Endodermal cell (in vitro differentiated cells): ENCODE measurements around the gene DNAAF9. TPM values are rescaled to one million over a fixed set of nuclear protein-coding genes. Genes with fewer than 3 reads are reported as not detected.
"Not testable (repeated sequence)": the region's sequence is repeated elsewhere in the genome, so short reads cannot be mapped to it uniquely, and the experiment has no call there.

Experiments used
- DNase-seq: peaks from one replicate; pipeline ENCODE4 v3.0.0-alpha.2; 2017
- H3K27ac ChIP-seq: 2 replicates; pipeline ENCODE4 v1.5.1; 2013; ENCODE audit warnings: mild to moderate bottlenecking, low read depth, low read length, moderate library complexity
- H3K27me3 ChIP-seq: 2 replicates; pipeline ENCODE4 v1.6.1; 2013; ENCODE audit warnings: mild to moderate bottlenecking, low read length, moderate library complexity; ENCODE audit not compliant: insufficient read depth, control insufficient read depth, poor library complexity, severe bottlenecking
- H3K36me3 ChIP-seq: 2 replicates; pipeline ENCODE4 v1.7.0; 2013; ENCODE audit warnings: mild to moderate bottlenecking, low read length, moderate library complexity; ENCODE audit not compliant: control insufficient read depth, insufficient read depth
- H3K4me1 ChIP-seq: one replicate; pipeline ENCODE4 v1.7.0; 2013; ENCODE audit warnings: low read length; ENCODE audit not compliant: control insufficient read depth, insufficient read depth
- H3K4me3 ChIP-seq: 2 replicates; pipeline ENCODE4 v1.5.1; 2013; ENCODE audit warnings: mild to moderate bottlenecking, low read length, moderate library complexity
- H3K9ac ChIP-seq: 2 replicates; pipeline ENCODE4 v1.6.1; 2013; ENCODE audit warnings: mild to moderate bottlenecking, low read length, moderate library complexity; ENCODE audit not compliant: poor library complexity, severe bottlenecking; ENCODE audit errors: extremely low read depth
- H3K9me3 ChIP-seq: 2 replicates; pipeline ENCODE4 v1.6.1; 2013; ENCODE audit warnings: mild to moderate bottlenecking, low read length, moderate library complexity; ENCODE audit not compliant: control insufficient read depth
- H3K27ac Mint-ChIP-seq: 2 replicates; pipeline ENCODE4 v1.8.0; 2020; ENCODE audit warnings: mixed read lengths
- H3K27me3 Mint-ChIP-seq: 2 replicates; pipeline ENCODE4 v1.8.0; 2021; ENCODE audit warnings: mild to moderate bottlenecking, mixed read lengths; ENCODE audit not compliant: insufficient read depth
- H3K36me3 Mint-ChIP-seq: 2 replicates; pipeline ENCODE4 v1.8.0; 2020; ENCODE audit warnings: low read depth, mixed read lengths
- H3K4me1 Mint-ChIP-seq: 2 replicates; pipeline ENCODE4 v1.8.0; 2020; ENCODE audit warnings: mixed read lengths
- H3K4me3 Mint-ChIP-seq: 2 replicates; pipeline ENCODE4 v1.8.0; 2020; ENCODE audit warnings: mild to moderate bottlenecking, moderate library complexity, mixed read lengths
- H3K9me3 Mint-ChIP-seq: 2 replicates; pipeline ENCODE4 v1.8.0; 2020; ENCODE audit warnings: mild to moderate bottlenecking, mixed read lengths
- CTCF ChIP-seq: fragments of 200-600 bp; sonication (generic); conservative IDR thresholded peaks from 2 replicates; pipeline ENCODE4 v1.5.0; 2021; ENCODE audit warnings: antibody characterized with exemption, mild to moderate bottlenecking
- WGBS, 2 experiments: methylation state at CpG; one replicate each; pipeline versions ENCODE4 v1.1.5 to v1.1.7; 2013; ENCODE audit warnings: missing lambda C conversion rate in 2 of 2, mixed read lengths in 1 of 2; ENCODE audit not compliant: insufficient coverage in 1 of 2, insufficient read length in 1 of 2; 5-methylcytosine and 5-hydroxymethylcytosine counted together
- total RNA-seq, 2 donors: library from RNA; stranded (reverse); fragmentation: NEBNext Ultra II Directional in 1 of 2; extraction: Animal tissue kit (Norgen Biotek cat#: 25700) in 1 of 2; gene quantifications; 2 replicates in 1 of 2; 3 replicates in 1 of 2; pipeline ENCODE4 v1.2.1, GENCODE V29; 2021

The DNAAF9 gene
- total RNA-seq, 2 donors from 2014 or later, result 9.6 to 12.1 TPM

- no peaks in the 10 kb centered on the region for H3K4me1 ChIP-seq
- TF ChIP-seq CTCF, result no peak
- no peak overlapping the region for H3K27ac Mint-ChIP-seq
- no peaks in the 10 kb centered on the region for H3K36me3 ChIP-seq
- no peaks in the 10 kb centered on the region for H3K27me3 ChIP-seq
- H3K36me3 Mint-ChIP-seq, result no peaks in the 10 kb centered on the region
- H3K4me3 ChIP-seq, result no peak overlapping the region
- H3K9me3 Mint-ChIP-seq, result no peaks in the 10 kb centered on the region
- no peak overlapping the region for H3K27ac ChIP-seq
- DNase-seq, result no peak
- H3K4me1 Mint-ChIP-seq, result peaks cover 8% of the 10 kb centered on the region
- H3K9ac ChIP-seq, result no peak overlapping the region
- WGBS, 2 experiments, result 79 to 83% methylated on average over 4 to 5 of the region's 6 CpGs
- H3K4me3 Mint-ChIP-seq, result no peak overlapping the region
- H3K9me3 ChIP-seq, result no peaks in the 10 kb centered on the region
- H3K27me3 Mint-ChIP-seq, result no peaks in the 10 kb centered on the region
These were observed 14.5 kb upstream of the DNAAF9 start for GRCh38 chr20:3421985-3422384.

GRCh38 chr20:3420211-3420707 lies 12.8 kb upstream of the DNAAF9 start:
- no peaks in the 10 kb centered on the region for H3K36me3 Mint-ChIP-seq
- Histone ChIP-seq H3K4me3 (no peak overlapping the region), H3K9ac (no peak overlapping the region), H3K4me1 (no peaks in the 10 kb centered on the region), H3K27ac (no peak overlapping the region), H3K27me3 (no peaks in the 10 kb centered on the region), H3K36me3 (no peaks in the 10 kb centered on the region), H3K9me3 (no peaks in the 10 kb centered on the region)
- peaks cover 8% of the 10 kb centered on the region for H3K4me1 Mint-ChIP-seq
- H3K4me3 Mint-ChIP-seq, result no peak overlapping the region
- H3K9me3 Mint-ChIP-seq, result peaks cover 7% of the 10 kb centered on the region
- H3K27me3 Mint-ChIP-seq, result no peaks in the 10 kb centered on the region
- no peak for DNase-seq
- WGBS, 2 experiments, result 92 to 97% methylated on average over 3 of the region's 3 CpGs
- H3K27ac Mint-ChIP-seq, result no peak overlapping the region
- no peak for TF ChIP-seq CTCF

- H3K9ac ChIP-seq, H3K9me3 ChIP-seq, H3K4me1 ChIP-seq, H3K36me3 Mint-ChIP-seq, H3K9me3 Mint-ChIP-seq, H3K4me1 Mint-ChIP-seq, H3K36me3 ChIP-seq, DNase-seq, H3K27me3 Mint-ChIP-seq, H3K4me3 ChIP-seq, H3K27ac ChIP-seq, H3K27ac Mint-ChIP-seq, H3K4me3 Mint-ChIP-seq, H3K27me3 ChIP-seq: not testable (repeated sequence)
- no CpG with 5 or more reads among the region's 1 CpG for WGBS, 2 experiments
These were observed 10.7 kb upstream of the DNAAF9 start for GRCh38 chr20:3418161-3418560.

GRCh38 chr20:3414122-3414521 lies 6.7 kb upstream of the DNAAF9 start:
- no peak for DNase-seq
- Mint-ChIP-seq H3K9me3 (peaks cover 7% of the 10 kb centered on the region), H3K4me3 (no peak overlapping the region), H3K36me3 (no peaks in the 10 kb centered on the region), H3K4me1 (no peaks in the 10 kb centered on the region), H3K27me3 (peaks cover 22% of the 10 kb centered on the region), H3K27ac (no peak overlapping the region)
- Histone ChIP-seq H3K4me3 (no peak overlapping the region), H3K27me3 (peaks cover 6% of the 10 kb centered on the region), H3K9ac (no peak overlapping the region), H3K27ac (no peak overlapping the region), H3K9me3 (peaks cover 7% of the 10 kb centered on the region), H3K4me1 (no peaks in the 10 kb centered on the region), H3K36me3 (no peaks in the 10 kb centered on the region)
- 77% methylated on average over 2 of the region's 2 CpGs; no CpG with 5 or more reads in 1 of the 2 experiments for WGBS, 2 experiments
- TF ChIP-seq CTCF, result no peak
